Heart left ventricle (tissue), 13 donors: Measurements from ENCODE around the gene TMEM40.

Source experiments
- POLR2A ChIP-seq, 2 donors: fragments of 450-650 bp; IDR thresholded peaks; one replicate each; pipeline ENCODE4 v1.6.1; 2017; ENCODE audit warnings: antibody characterized with exemption in 2 of 2, mild to moderate bottlenecking in 2 of 2, moderate library complexity in 2 of 2
- TF ChIP-seq, protein P1 (sequence below), 12 donors: fragments of 200-600 bp; sonication (generic) in 4 of 12; IDR thresholded peaks; one replicate each; pipeline versions ENCODE4 v1.5.0 to v1.8.0; 2018 to 2022; ENCODE audit warnings: antibody characterized with exemption in 12 of 12, mild to moderate bottlenecking in 5 of 12
- donor health status: ischemic (EF 13 %, LVEDD 7.1; RV severe dilation, severe dysfunction).
- donor health status: DM: no; HTN: yes; CAD: no.
- donor health status: DM: no; HTN: no; CAD: no.
- donor health status: ischemic (EF 25% LVEDD 6.9; RV normal size, moderate dysfunction).
- donor health status: ischemic (EF 25% LVEDD 5.7; RV mildly dilated, moderate dysfunction).
- donor health status: ischemic (EF 35%, LVEDD 5.7; RV mildly dilated, moderate dysfunction).
- donor health status: nonischemic (EF 11% LVEDD 7.7; RV severe dilation, severe dysfunction).
- donor health status: DM: yes; HTN: yes; CAD: no.
- donor health status: PGD.
- donor health status: ischemic (EF 29% LVEDD 5.4; RV normal size, mild dysfunction).
- donor health status: nonischemic (EF 23%, LVEDD 6.1; RV moderate dilation, normal function).

DNA sequence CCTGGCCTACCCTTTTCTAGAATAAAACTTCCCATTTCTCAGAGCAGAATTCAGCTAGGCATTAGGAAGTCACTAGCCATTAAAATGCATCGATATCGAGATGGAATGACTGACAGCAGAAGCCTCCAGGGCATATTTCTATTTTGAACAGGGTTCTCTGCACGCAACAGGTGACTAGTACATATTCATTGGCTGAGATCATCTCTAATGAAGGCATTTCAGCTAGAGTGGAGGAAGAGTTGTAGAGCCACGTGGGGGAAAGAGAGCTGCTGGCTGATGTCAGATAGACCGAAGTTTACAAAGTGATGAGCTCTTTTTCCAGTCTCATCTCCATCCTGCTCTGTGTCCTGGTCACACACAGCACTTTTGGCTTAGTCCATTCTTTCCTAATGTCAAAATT lies 7.5 kb downstream of the TMEM40 start:
- TF ChIP-seq, protein P1, sequence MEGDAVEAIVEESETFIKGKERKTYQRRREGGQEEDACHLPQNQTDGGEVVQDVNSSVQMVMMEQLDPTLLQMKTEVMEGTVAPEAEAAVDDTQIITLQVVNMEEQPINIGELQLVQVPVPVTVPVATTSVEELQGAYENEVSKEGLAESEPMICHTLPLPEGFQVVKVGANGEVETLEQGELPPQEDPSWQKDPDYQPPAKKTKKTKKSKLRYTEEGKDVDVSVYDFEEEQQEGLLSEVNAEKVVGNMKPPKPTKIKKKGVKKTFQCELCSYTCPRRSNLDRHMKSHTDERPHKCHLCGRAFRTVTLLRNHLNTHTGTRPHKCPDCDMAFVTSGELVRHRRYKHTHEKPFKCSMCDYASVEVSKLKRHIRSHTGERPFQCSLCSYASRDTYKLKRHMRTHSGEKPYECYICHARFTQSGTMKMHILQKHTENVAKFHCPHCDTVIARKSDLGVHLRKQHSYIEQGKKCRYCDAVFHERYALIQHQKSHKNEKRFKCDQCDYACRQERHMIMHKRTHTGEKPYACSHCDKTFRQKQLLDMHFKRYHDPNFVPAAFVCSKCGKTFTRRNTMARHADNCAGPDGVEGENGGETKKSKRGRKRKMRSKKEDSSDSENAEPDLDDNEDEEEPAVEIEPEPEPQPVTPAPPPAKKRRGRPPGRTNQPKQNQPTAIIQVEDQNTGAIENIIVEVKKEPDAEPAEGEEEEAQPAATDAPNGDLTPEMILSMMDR (IDR thresholded peaks at IDR 0.05): no peak
- TF ChIP-seq POLR2A (IDR thresholded peaks at IDR 0.05): no peak
